Erythroblast (primary cell): ENCODE measurements around the gene NR1I3.

Source experiments
- GATA1 ChIP-seq: IDR thresholded peaks from 2 replicates; pipeline ENCODE4 v1.6.1; 2011; ENCODE audit warnings: low read depth, mild to moderate bottlenecking, control low read depth, low read length, moderate library complexity
- POLR2A ChIP-seq: IDR thresholded peaks from 2 replicates; pipeline ENCODE4 v1.6.1; 2011; ENCODE audit warnings: mild to moderate bottlenecking, low read length

DNA sequence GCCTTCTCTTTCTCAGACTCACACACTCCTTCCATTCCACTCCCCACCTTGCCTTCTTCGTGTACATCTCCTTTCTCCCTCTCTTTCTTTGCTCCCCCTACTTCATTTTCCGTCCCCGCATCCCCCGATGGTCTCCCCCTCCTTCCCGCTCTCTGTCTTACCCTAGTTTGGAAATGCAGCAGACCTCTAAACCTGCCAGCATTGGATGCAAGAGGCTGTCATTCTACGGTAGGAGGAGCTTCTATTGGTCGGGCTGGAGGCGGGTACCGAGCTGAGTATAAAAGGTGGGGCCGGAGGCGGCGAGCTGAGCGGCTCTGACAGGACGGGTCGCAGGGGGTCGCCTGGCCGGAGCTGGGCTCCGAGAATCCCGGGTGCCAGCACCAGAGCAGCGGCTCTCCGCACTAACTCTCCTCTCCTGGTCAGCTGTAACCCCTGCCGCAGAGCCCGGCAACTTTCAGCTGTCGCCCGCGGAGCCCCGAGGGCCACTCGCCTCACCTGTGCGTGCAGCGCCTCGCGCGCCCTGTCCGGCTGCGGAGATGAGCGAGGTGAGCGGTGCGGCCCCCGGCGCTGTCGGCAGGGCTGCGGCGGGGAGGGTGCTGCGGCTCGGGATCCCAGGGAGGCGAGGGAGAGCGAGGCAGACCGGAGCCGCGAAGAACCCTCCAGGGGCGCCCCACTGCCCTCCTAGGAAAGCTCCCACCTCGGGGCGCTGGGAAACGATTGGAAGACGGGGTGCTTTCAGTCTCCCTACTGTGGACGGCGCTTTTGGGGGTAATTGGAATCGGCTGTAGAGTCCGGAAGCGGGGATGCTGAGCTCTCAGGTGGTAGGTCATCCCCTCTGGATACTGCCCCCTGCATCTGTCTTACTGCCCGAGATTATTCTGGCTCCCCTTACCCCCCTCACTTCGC is 20.7 kb upstream of the NR1I3 start, which contains the start of gene PCP4L1:
- TF ChIP-seq POLR2A (no peak), GATA1 (no peak)
